H1 (cell line): ENCODE results near the gene TINAG. TPM values are rescaled to one million over a fixed set of nuclear protein-coding genes. Genes with fewer than 3 reads are reported as not detected.

Experiments used
- CTCF ChIA-PET: fragments of 300-600 bp; sonication (Branson Sonifier 250); formaldehyde crosslinking; loops from one replicate; lab custom pipeline; 2021; ENCODE audit not compliant: partially characterized antibody; lab: Charles Lee
- POLR2A ChIA-PET: fragments of 300-600 bp; sonication (Branson Sonifier 250); formaldehyde crosslinking; loops from one replicate; lab custom pipeline; 2021; ENCODE audit warnings: inconsistent platforms; ENCODE audit not compliant: partially characterized antibody; lab: Charles Lee
- DNase-seq, 2 experiments: peaks; one replicate each; pipeline versions ENCODE4 v3.0.0 to v3.0.0-alpha.2; 2010 to 2022; ENCODE audit warnings: low spot score in 2 of 2, low read depth in 1 of 2, mixed read lengths in 1 of 2
- FAIRE-seq: peaks from 2 replicates; lab custom pipeline; 2011; peaks lifted over from hg19 to GRCh38; lab: Jason Lieb, UNC
- H2AFZ ChIP-seq: 2 replicates; pipeline ENCODE4 v1.8.1; 2012; ENCODE audit warnings: low read length, inconsistent platforms
- H2AK5ac ChIP-seq: 2 replicates; pipeline ENCODE4 v1.6.1; 2013; ENCODE audit warnings: low read depth, low read length
- H2BK120ac ChIP-seq: replicated peaks from 2 replicates; pipeline ENCODE3; 2013; ENCODE audit warnings: low read depth, low read length, inconsistent platforms
- H2BK12ac ChIP-seq: 2 replicates; pipeline ENCODE4 v1.6.1; 2013; ENCODE audit warnings: low read depth, low read length
- H2BK15ac ChIP-seq: 2 replicates; pipeline ENCODE4 v1.6.1; 2013; ENCODE audit warnings: low read length
- H2BK20ac ChIP-seq: 2 replicates; pipeline ENCODE4 v1.6.1; 2013; ENCODE audit warnings: low read length
- H2BK5ac ChIP-seq: 2 replicates; pipeline ENCODE4 v1.6.1; 2013; ENCODE audit warnings: low read depth, low read length
- H3K14ac ChIP-seq: 2 replicates; pipeline ENCODE4 v1.6.1; 2013; ENCODE audit warnings: inconsistent platforms; ENCODE audit not compliant: insufficient read length
- H3K18ac ChIP-seq: 2 replicates; pipeline ENCODE4 v1.6.1; 2013; ENCODE audit warnings: low read length; ENCODE audit errors: extremely low read depth
- H3K23ac ChIP-seq: 2 replicates; pipeline ENCODE4 v1.6.1; 2013; ENCODE audit warnings: inconsistent platforms; ENCODE audit not compliant: insufficient read length
- H3K23me2 ChIP-seq: 2 replicates; pipeline ENCODE4 v1.6.1; 2013; ENCODE audit warnings: low read depth, low read length
- H3K27ac ChIP-seq: 2 replicates; pipeline ENCODE4 v1.6.1; 2011; ENCODE audit warnings: low read depth, low read length, inconsistent platforms
- H3K27me3 ChIP-seq, 4 experiments: replicated peaks in 1 of 4; 1 replicate in 1 of 4; 2 replicates in 3 of 4; pipeline versions ENCODE4 v1.6.1 to v1.8.1; 2011 to 2013; ENCODE audit warnings: low read length in 3 of 4, mild to moderate bottlenecking in 3 of 4, inconsistent platforms in 2 of 4, mixed read lengths in 2 of 4, moderate library complexity in 1 of 4; ENCODE audit not compliant: control insufficient read depth in 3 of 4, insufficient read depth in 3 of 4; ENCODE audit errors: extremely low read depth in 1 of 4
- H3K36me3 ChIP-seq, 4 experiments: 2 replicates each; pipeline versions ENCODE4 v1.6.1 to v1.8.1; 2011 to 2013; ENCODE audit warnings: mild to moderate bottlenecking in 4 of 4, low read length in 3 of 4, moderate library complexity in 2 of 4, control low read depth in 1 of 4, inconsistent platforms in 1 of 4; ENCODE audit not compliant: insufficient read depth in 4 of 4, control insufficient read depth in 2 of 4
- H3K4ac ChIP-seq: replicated peaks from 2 replicates; pipeline ENCODE3; 2013; ENCODE audit warnings: low read length, low read depth, mixed read lengths, inconsistent platforms; ENCODE audit not compliant: insufficient read length
- H3K4me1 ChIP-seq, 4 experiments: replicated peaks in 1 of 4; 1 replicate in 1 of 4; 2 replicates in 3 of 4; pipeline versions ENCODE4 v1.6.1 to v1.8.1; 2011 to 2013; ENCODE audit warnings: low read length in 3 of 4, inconsistent platforms in 2 of 4, mixed read lengths in 1 of 4; ENCODE audit not compliant: insufficient read depth in 4 of 4, control insufficient read depth in 3 of 4
- H3K4me2 ChIP-seq, 2 experiments: 2 replicates each; pipeline versions ENCODE4 v1.6.1 to v1.8.1; 2011 to 2013; ENCODE audit warnings: low read depth in 2 of 2, low read length in 2 of 2, control low read depth in 1 of 2, inconsistent platforms in 1 of 2, mild to moderate bottlenecking in 1 of 2; ENCODE audit not compliant: insufficient read depth in 1 of 2
- H3K4me3 ChIP-seq, 4 experiments: fragments of 200-600, 300-600 bp in 1 of 4; sonication (generic), shearing (Covaris generic), sonication (Bioruptor Twin) in 1 of 4; 2 replicates each; pipeline versions ENCODE4 v1.5.1 to v1.8.1; 2011 to 2016; ENCODE audit warnings: low read length in 4 of 4, low read depth in 3 of 4, control low read depth in 2 of 4, inconsistent platforms in 2 of 4, mild to moderate bottlenecking in 2 of 4, mixed read lengths in 1 of 4, moderate library complexity in 1 of 4; ENCODE audit not compliant: insufficient read depth in 2 of 4; ENCODE audit errors: extremely low read depth in 1 of 4
- H3K56ac ChIP-seq: replicated peaks from 2 replicates; pipeline ENCODE3; 2013; ENCODE audit warnings: low read depth, mild to moderate bottlenecking, mixed read lengths, low read length, inconsistent platforms; ENCODE audit not compliant: insufficient read length
- H3K79me1 ChIP-seq: 2 replicates; pipeline ENCODE4 v1.6.1; 2013; ENCODE audit warnings: low read depth, low read length, control low read depth
- H3K79me2 ChIP-seq, 2 experiments: 2 replicates each; pipeline versions ENCODE4 v1.6.1 to v1.8.1; 2012 to 2013; ENCODE audit warnings: low read length in 2 of 2, mild to moderate bottlenecking in 2 of 2, inconsistent platforms in 1 of 2; ENCODE audit not compliant: insufficient read depth in 2 of 2, control insufficient read depth in 1 of 2
- H3K9ac ChIP-seq, 4 experiments: replicated peaks in 1 of 4; 1 replicate in 1 of 4; 2 replicates in 3 of 4; pipeline versions ENCODE4 v1.6.1 to v1.8.1; 2011 to 2013; ENCODE audit warnings: low read depth in 3 of 4, low read length in 3 of 4, control low read depth in 2 of 4, mild to moderate bottlenecking in 2 of 4, moderate library complexity in 2 of 4, inconsistent platforms in 1 of 4; ENCODE audit errors: extremely low read depth in 1 of 4
- H3K9me3 ChIP-seq, 2 experiments: 2 replicates each; pipeline versions ENCODE4 v1.6.1 to v1.8.1; 2012 to 2013; ENCODE audit warnings: mild to moderate bottlenecking in 2 of 2, moderate library complexity in 2 of 2, control low read depth in 1 of 2, inconsistent platforms in 1 of 2, low read depth in 1 of 2, low read length in 1 of 2, mixed read lengths in 1 of 2; ENCODE audit not compliant: insufficient read depth in 2 of 2
- H4K20me1 ChIP-seq, 2 experiments: replicated peaks in 1 of 2; 2 replicates each; pipeline versions ENCODE3 to v1.8.1; 2011 to 2013; ENCODE audit warnings: inconsistent platforms in 2 of 2, low read length in 2 of 2, mild to moderate bottlenecking in 1 of 2; ENCODE audit not compliant: insufficient read depth in 2 of 2, control insufficient read depth in 1 of 2
- H4K5ac ChIP-seq: 2 replicates; pipeline ENCODE4 v1.6.1; 2013; ENCODE audit warnings: low read length, low read depth, mixed read lengths, inconsistent platforms; ENCODE audit not compliant: insufficient read length
- H4K8ac ChIP-seq: 2 replicates; pipeline ENCODE4 v1.8.0; 2013; ENCODE audit warnings: mild to moderate bottlenecking, moderate library complexity, low read length, inconsistent platforms; ENCODE audit not compliant: insufficient read depth; ENCODE audit errors: extremely low read depth
- H4K91ac ChIP-seq: replicated peaks from 2 replicates; pipeline ENCODE3; 2013; ENCODE audit warnings: low read length, mixed read lengths, inconsistent platforms; ENCODE audit not compliant: insufficient read length
- ASH2L ChIP-seq: fragments of 200-600, 300-600 bp; sonication (generic); IDR thresholded peaks from one replicate; pipeline ENCODE4 v1.7.1; 2017; ENCODE audit warnings: low read length
- ATF3 ChIP-seq: IDR thresholded peaks from 2 replicates; pipeline ENCODE4 v1.6.1; 2011; ENCODE audit warnings: low read depth, mild to moderate bottlenecking, low read length; ENCODE audit not compliant: insufficient read depth
- BCL11A ChIP-seq, 2 experiments: IDR thresholded peaks; one replicate each; pipeline ENCODE4 v1.6.1; 2011; ENCODE audit warnings: low read depth in 2 of 2, low read length in 2 of 2, mild to moderate bottlenecking in 2 of 2
- CHD1 ChIP-seq: IDR thresholded peaks from 2 replicates; pipeline ENCODE4 v1.6.1; 2012; ENCODE audit warnings: low read depth, low read length, improper control_type of control experiment
- CHD2 ChIP-seq: IDR thresholded peaks from 2 replicates; pipeline ENCODE4 v1.6.1; 2012; ENCODE audit warnings: low read length, improper control_type of control experiment
- EP300 ChIP-seq, 2 experiments: IDR thresholded peaks; 1 replicate in 1 of 2; 2 replicates in 1 of 2; pipeline ENCODE4 v1.6.1; 2011 to 2012; ENCODE audit warnings: low read depth in 2 of 2, low read length in 2 of 2, mild to moderate bottlenecking in 2 of 2, borderline replicate concordance in 1 of 2, inconsistent platforms in 1 of 2, moderate library complexity in 1 of 2
- EZH2 ChIP-seq: fragments of 200-600 bp; sonication (generic); IDR thresholded peaks from 2 replicates; pipeline ENCODE4 v1.7.1; 2012; ENCODE audit warnings: low read depth, mild to moderate bottlenecking, moderate library complexity, low read length, inconsistent platforms; ENCODE audit not compliant: severe bottlenecking
- MAX ChIP-seq: IDR thresholded peaks from 2 replicates; pipeline ENCODE4 v1.6.1; 2012; ENCODE audit warnings: inconsistent platforms
- NRF1 ChIP-seq: IDR thresholded peaks from 2 replicates; pipeline ENCODE4 v1.6.1; 2011; ENCODE audit warnings: mild to moderate bottlenecking, low read depth, low read length, improper control_type of control experiment
- RFX5 ChIP-seq: IDR thresholded peaks from 2 replicates; pipeline ENCODE4 v1.6.1; 2011; ENCODE audit warnings: low read depth, low read length, improper control_type of control experiment, borderline replicate concordance
- RXRA ChIP-seq: IDR thresholded peaks from 2 replicates; pipeline ENCODE4 v1.6.1; 2011; ENCODE audit warnings: low read depth, mild to moderate bottlenecking, low read length, moderate library complexity; ENCODE audit not compliant: insufficient read depth
- TAF7 ChIP-seq: optimal IDR thresholded peaks from 2 replicates; pipeline ENCODE3; 2011; ENCODE audit warnings: low read depth, mild to moderate bottlenecking, inconsistent platforms, low read length, moderate library complexity, borderline replicate concordance
- TCF12 ChIP-seq: IDR thresholded peaks from 2 replicates; pipeline ENCODE4 v1.6.1; 2011; ENCODE audit warnings: low read depth, mild to moderate bottlenecking, low read length
- TEAD4 ChIP-seq: IDR thresholded peaks from 2 replicates; pipeline ENCODE4 v1.6.1; 2012; ENCODE audit warnings: low read depth, low read length, inconsistent platforms, mixed read lengths
- ZNF274 ChIP-seq: IDR thresholded peaks from 2 replicates; pipeline ENCODE4 v1.7.0; 2012; ENCODE audit warnings: low read length, borderline replicate concordance; ENCODE audit errors: extremely low read depth
- WGBS, 2 experiments: shearing (Covaris generic) in 1 of 2; methylation state at CpG; one replicate each; pipeline versions ENCODE4 v1.1.6 to v1.1.7; 2013 to 2015; ENCODE audit warnings: low lambda C conversion rate in 2 of 2, mixed read lengths in 2 of 2, inconsistent platforms in 1 of 2, low coverage in 1 of 2, missing lambda C conversion rate in 1 of 2; ENCODE audit not compliant: insufficient replicate concordance in 2 of 2, insufficient coverage in 1 of 2, insufficient read length in 1 of 2; ENCODE audit errors: extremely low coverage in 1 of 2, missing lambda C conversion rate in 1 of 2; 5-methylcytosine and 5-hydroxymethylcytosine counted together
- polyA plus RNA-seq, 7 experiments: library from polyadenylated mRNA; depleted of rRNA in 3 of 7; stranded (reverse) in 5 of 7; unstranded in 2 of 7; fragments of >200 nt in 5 of 7; fragments of 200-250 nt in 2 of 7; gene quantifications; 1 replicate in 5 of 7; 2 replicates in 1 of 7; 4 replicates in 1 of 7; pipeline versions ENCODE4 v1.2.1 to v1.2.3, GENCODE V29; 2011 to 2013; ENCODE audit warnings: missing spikeins in 2 of 7, mixed read lengths in 2 of 7
- total RNA-seq: library from RNA; stranded (reverse); fragmentation: NEBNext Ultra II Directional; extraction: Animal tissue kit (Norgen Biotek cat#: 25700); gene quantifications from 2 replicates; pipeline ENCODE4 v1.2.1, GENCODE V29; 2021

Gene TINAG
- total and polyA plus RNA-seq, 2 of the 8 experiments (the other 6 are each of a cell fraction or from before 2014, with no cell fraction given), result not detected

- Histone ChIP-seq H2AFZ (no peak overlapping the region), H2BK12ac (no peak overlapping the region)
- FAIRE-seq, result no peak
- TF ChIP-seq TCF12 (no peak), EZH2 (no peak), ZNF274 (no peak), NRF1 (no peak), ASH2L (no peak), CHD2 (no peak), BCL11A (IDR thresholded peaks at IDR 0.05; ENCODE audit: low read depth in 2 of 2, low read length in 2 of 2) (no peak), RFX5 (no peak), RXRA (no peak), EP300 (IDR thresholded peaks at IDR 0.05; ENCODE audit: borderline replicate concordance in 1 of 2, low read depth in 2 of 2, low read length in 2 of 2) (no peak), CHD1 (no peak), ATF3 (no peak), TEAD4 (no peak), TAF7 (no peak), MAX (no peak)
Observed at GRCh38 chr6:54403096-54403495, 94.9 kb downstream of the TINAG start.

More at GRCh38 chr6:54403096-54403495, 94.9 kb downstream of the TINAG start:
- H3K23me2 ChIP-seq, result no peaks in the 10 kb centered on the region
- H2BK15ac ChIP-seq, result no peak overlapping the region
- H2AK5ac ChIP-seq, result no peak overlapping the region
- CTCF ChIA-PET, result no interaction called here
- no peak overlapping the region for H4K91ac ChIP-seq
- H3K23ac ChIP-seq, result no peak overlapping the region
- H4K20me1 ChIP-seq, result no peaks in the 10 kb centered on the region
- H2BK120ac ChIP-seq, result no peak overlapping the region
- H4K8ac ChIP-seq, result no peak overlapping the region
- DNase-seq, result no peak
- no peak overlapping the region for H2BK20ac ChIP-seq
- H2BK5ac ChIP-seq, result no peak overlapping the region
- no peak overlapping the region for H4K5ac ChIP-seq
- H3K4me1 ChIP-seq, result no peaks in the 10 kb centered on the region
- WGBS, 2 experiments, result 89% methylated on average over 1 of the region's 1 CpG; no CpG with 5 or more reads in 1 of the 2 experiments
- H3K27me3 ChIP-seq, result no peaks in the 10 kb centered on the region
- H3K18ac ChIP-seq, result no peak overlapping the region
- H3K79me1 ChIP-seq, result no peaks in the 10 kb centered on the region
- H3K14ac ChIP-seq, result no peak overlapping the region
- H3K4me2 ChIP-seq, result no peak overlapping the region
- no peaks in the 10 kb centered on the region for H3K79me2 ChIP-seq
- no peak overlapping the region for H3K9ac ChIP-seq
- H3K56ac ChIP-seq, result no peak overlapping the region
- H3K36me3 ChIP-seq, result no peaks in the 10 kb centered on the region
- no peak overlapping the region for H3K4ac ChIP-seq
- POLR2A ChIA-PET, result no interaction called here
- H3K27ac ChIP-seq, result no peak overlapping the region
- H3K9me3 ChIP-seq, result no peaks in the 10 kb centered on the region
- no peak overlapping the region for H3K4me3 ChIP-seq
